ENCODE results near the gene SPTLC3. TPM values are rescaled to one million over a fixed set of nuclear protein-coding genes. Genes with fewer than 3 reads are reported as not detected.

Gene SPTLC3
- polyA plus RNA-seq, 1 donor from 2014 or later: not detected

DNA sequence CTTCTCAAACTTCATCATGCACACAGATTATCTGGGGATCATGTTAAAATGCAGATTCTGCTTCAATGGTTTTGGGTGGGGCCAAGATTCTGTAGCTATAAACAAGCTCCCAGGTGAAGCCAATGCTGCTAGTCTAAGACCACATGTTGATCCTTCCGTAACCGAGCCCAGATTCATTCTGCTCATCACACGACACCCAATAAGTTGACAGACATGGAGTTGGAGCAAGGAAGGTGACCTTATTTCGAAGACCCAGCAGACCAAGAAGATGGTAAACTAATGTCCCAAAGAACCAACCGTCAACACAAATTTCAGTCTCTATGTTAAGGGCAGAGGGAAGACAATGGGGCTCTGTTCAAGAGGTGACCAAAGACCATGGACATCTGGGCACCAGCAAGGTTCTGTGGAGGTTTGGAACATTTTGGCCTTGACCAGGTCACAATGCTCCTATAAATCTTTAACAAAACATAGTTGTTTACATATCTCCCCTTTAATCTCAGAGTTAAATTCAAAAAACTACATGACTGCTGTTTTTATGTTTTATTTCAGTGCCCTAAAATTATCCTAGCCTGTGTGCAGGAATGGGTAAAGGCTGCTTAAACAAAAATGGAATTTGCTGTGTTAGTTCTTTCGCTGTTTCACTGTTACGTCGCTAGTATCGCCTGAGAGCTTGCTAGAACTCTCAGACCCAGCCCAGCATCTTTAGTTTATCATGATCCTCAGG, 50.1 kb downstream of the SPTLC3 start:
- no peaks in the 10 kb centered on the region for H3K36me3 ChIP-seq (ENCODE audit: insufficient read depth, low read length)
- TF ChIP-seq MXI1 (conservative IDR thresholded peaks at IDR 0.05; ENCODE audit: poor library complexity, severe bottlenecking): no peak
- TF ChIP-seq, protein P1, sequence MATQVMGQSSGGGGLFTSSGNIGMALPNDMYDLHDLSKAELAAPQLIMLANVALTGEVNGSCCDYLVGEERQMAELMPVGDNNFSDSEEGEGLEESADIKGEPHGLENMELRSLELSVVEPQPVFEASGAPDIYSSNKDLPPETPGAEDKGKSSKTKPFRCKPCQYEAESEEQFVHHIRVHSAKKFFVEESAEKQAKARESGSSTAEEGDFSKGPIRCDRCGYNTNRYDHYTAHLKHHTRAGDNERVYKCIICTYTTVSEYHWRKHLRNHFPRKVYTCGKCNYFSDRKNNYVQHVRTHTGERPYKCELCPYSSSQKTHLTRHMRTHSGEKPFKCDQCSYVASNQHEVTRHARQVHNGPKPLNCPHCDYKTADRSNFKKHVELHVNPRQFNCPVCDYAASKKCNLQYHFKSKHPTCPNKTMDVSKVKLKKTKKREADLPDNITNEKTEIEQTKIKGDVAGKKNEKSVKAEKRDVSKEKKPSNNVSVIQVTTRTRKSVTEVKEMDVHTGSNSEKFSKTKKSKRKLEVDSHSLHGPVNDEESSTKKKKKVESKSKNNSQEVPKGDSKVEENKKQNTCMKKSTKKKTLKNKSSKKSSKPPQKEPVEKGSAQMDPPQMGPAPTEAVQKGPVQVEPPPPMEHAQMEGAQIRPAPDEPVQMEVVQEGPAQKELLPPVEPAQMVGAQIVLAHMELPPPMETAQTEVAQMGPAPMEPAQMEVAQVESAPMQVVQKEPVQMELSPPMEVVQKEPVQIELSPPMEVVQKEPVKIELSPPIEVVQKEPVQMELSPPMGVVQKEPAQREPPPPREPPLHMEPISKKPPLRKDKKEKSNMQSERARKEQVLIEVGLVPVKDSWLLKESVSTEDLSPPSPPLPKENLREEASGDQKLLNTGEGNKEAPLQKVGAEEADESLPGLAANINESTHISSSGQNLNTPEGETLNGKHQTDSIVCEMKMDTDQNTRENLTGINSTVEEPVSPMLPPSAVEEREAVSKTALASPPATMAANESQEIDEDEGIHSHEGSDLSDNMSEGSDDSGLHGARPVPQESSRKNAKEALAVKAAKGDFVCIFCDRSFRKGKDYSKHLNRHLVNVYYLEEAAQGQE (IDR thresholded peaks at IDR 0.05; ENCODE audit: borderline replicate concordance): no peak
- TF ChIP-seq POLR2AphosphoS5 (IDR thresholded peaks at IDR 0.05): no peak
- no peak for TF ChIP-seq EP300 (conservative IDR thresholded peaks at IDR 0.05; ENCODE audit: poor library complexity, severe bottlenecking)
- TF ChIP-seq EZH2 (IDR thresholded peaks at IDR 0.05; ENCODE audit: borderline replicate concordance, insufficient read depth, low read length, poor library complexity, severe bottlenecking): no peak
- TF ChIP-seq RAD21 (conservative IDR thresholded peaks at IDR 0.05): no peak
- TF ChIP-seq TAF1 (IDR thresholded peaks at IDR 0.05; ENCODE audit: low read depth): no peak
- TF ChIP-seq SMC3 (conservative IDR thresholded peaks at IDR 0.05; ENCODE audit: poor library complexity): no peak
- TF ChIP-seq, protein P2, sequence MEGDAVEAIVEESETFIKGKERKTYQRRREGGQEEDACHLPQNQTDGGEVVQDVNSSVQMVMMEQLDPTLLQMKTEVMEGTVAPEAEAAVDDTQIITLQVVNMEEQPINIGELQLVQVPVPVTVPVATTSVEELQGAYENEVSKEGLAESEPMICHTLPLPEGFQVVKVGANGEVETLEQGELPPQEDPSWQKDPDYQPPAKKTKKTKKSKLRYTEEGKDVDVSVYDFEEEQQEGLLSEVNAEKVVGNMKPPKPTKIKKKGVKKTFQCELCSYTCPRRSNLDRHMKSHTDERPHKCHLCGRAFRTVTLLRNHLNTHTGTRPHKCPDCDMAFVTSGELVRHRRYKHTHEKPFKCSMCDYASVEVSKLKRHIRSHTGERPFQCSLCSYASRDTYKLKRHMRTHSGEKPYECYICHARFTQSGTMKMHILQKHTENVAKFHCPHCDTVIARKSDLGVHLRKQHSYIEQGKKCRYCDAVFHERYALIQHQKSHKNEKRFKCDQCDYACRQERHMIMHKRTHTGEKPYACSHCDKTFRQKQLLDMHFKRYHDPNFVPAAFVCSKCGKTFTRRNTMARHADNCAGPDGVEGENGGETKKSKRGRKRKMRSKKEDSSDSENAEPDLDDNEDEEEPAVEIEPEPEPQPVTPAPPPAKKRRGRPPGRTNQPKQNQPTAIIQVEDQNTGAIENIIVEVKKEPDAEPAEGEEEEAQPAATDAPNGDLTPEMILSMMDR (IDR thresholded peaks at IDR 0.05; ENCODE audit: poor library complexity, severe bottlenecking): no peak
- no peaks in the 10 kb centered on the region for H3K27me3 ChIP-seq (ENCODE audit: insufficient read depth, low read depth, low read length)
- no peak overlapping the region for H3K27ac ChIP-seq (ENCODE audit: low read length)
- no peaks in the 10 kb centered on the region for H3K9me2 ChIP-seq (ENCODE audit: insufficient read depth, low read length)
- no peak overlapping the region for H3K9ac ChIP-seq (ENCODE audit: low read length)
- no peaks in the 10 kb centered on the region for H3K9me3 ChIP-seq (ENCODE audit: low read length)
- H3K79me2 ChIP-seq (replicated peaks; ENCODE audit: insufficient read depth, low read length): no peaks in the 10 kb centered on the region
- H4K20me1 ChIP-seq (ENCODE audit: insufficient read depth): no peaks in the 10 kb centered on the region
- no peak overlapping the region for H2AFZ ChIP-seq (ENCODE audit: low read depth, low read length)
- no peaks in the 10 kb centered on the region for H3F3A ChIP-seq (ENCODE audit: insufficient read depth, low read length, poor library complexity, severe bottlenecking)
- H3K4me2 ChIP-seq (ENCODE audit: low read length): no peak overlapping the region
- no peak overlapping the region for H3K4me3 ChIP-seq (ENCODE audit: low read length)

DNA sequence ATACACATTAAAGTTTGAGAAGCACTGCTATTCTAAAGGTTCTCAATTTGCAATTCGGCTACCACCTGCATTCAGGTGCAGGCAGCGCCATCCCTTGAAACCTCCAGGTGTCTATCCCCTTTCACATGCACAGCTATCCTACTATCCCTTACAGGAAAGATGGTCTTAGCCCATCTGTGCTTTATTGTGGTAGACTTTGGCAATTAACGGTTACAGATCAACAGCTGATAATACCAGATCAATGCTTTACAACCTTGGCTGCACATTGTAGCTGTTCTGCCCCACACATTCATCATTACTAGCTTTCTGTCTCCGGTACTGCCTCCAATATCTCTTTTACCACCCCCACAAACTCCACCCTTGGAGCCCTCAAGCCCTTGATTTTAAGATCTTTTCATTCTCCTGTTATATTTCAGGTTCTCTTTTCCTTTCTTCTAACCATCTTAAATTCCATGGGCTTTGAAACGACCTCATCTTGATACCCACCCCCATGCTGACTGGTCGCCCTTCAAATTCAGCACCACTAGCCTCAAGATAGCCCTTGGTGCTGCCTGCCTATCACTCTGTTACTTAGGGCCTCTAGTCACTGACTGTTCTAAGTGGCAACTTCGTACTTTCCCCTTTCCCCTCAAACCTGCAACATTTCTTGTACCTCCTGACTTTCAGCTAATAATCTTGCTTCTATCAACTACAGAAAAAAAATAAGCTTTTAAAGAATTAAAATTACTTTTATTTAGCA, 50.8 kb downstream of the SPTLC3 start:
- Histone ChIP-seq H3K9me3 (ENCODE audit: low read length) (no peaks in the 10 kb centered on the region), H3K27me3 (ENCODE audit: insufficient read depth, low read depth, low read length) (no peaks in the 10 kb centered on the region), H3K36me3 (ENCODE audit: insufficient read depth, low read length) (no peaks in the 10 kb centered on the region), H3F3A (ENCODE audit: insufficient read depth, low read length, poor library complexity, severe bottlenecking) (no peaks in the 10 kb centered on the region), H3K4me2 (ENCODE audit: low read length) (no peak overlapping the region), H2AFZ (ENCODE audit: low read depth, low read length) (no peak overlapping the region), H3K79me2 (replicated peaks; ENCODE audit: insufficient read depth, low read length) (no peaks in the 10 kb centered on the region), H4K20me1 (ENCODE audit: insufficient read depth) (no peaks in the 10 kb centered on the region), H3K4me3 (ENCODE audit: low read length) (no peak overlapping the region), H3K9me2 (ENCODE audit: insufficient read depth, low read length) (no peaks in the 10 kb centered on the region), H3K9ac (ENCODE audit: low read length) (no peak overlapping the region), H3K27ac (ENCODE audit: low read length) (no peak overlapping the region)
- TF ChIP-seq, protein P1 (IDR thresholded peaks at IDR 0.05; ENCODE audit: borderline replicate concordance): no peak
- TF ChIP-seq, protein P2 (IDR thresholded peaks at IDR 0.05; ENCODE audit: poor library complexity, severe bottlenecking): no peak
- TF ChIP-seq RAD21 (conservative IDR thresholded peaks at IDR 0.05) (no peak), SMC3 (conservative IDR thresholded peaks at IDR 0.05; ENCODE audit: poor library complexity) (no peak), POLR2AphosphoS5 (IDR thresholded peaks at IDR 0.05) (no peak), MXI1 (conservative IDR thresholded peaks at IDR 0.05; ENCODE audit: poor library complexity, severe bottlenecking) (no peak), EZH2 (IDR thresholded peaks at IDR 0.05; ENCODE audit: borderline replicate concordance, insufficient read depth, low read length, poor library complexity, severe bottlenecking) (no peak), EP300 (conservative IDR thresholded peaks at IDR 0.05; ENCODE audit: poor library complexity, severe bottlenecking) (no peak), TAF1 (IDR thresholded peaks at IDR 0.05; ENCODE audit: low read depth) (no peak)

Data from neural cell (in vitro differentiated cells).